ENCODE measurements around the gene ACER2.
"Not testable (repeated sequence)": the region's sequence is repeated elsewhere in the genome, so short reads cannot be mapped to it uniquely, and the experiment has no call there.

ACER2 gene

DNA sequence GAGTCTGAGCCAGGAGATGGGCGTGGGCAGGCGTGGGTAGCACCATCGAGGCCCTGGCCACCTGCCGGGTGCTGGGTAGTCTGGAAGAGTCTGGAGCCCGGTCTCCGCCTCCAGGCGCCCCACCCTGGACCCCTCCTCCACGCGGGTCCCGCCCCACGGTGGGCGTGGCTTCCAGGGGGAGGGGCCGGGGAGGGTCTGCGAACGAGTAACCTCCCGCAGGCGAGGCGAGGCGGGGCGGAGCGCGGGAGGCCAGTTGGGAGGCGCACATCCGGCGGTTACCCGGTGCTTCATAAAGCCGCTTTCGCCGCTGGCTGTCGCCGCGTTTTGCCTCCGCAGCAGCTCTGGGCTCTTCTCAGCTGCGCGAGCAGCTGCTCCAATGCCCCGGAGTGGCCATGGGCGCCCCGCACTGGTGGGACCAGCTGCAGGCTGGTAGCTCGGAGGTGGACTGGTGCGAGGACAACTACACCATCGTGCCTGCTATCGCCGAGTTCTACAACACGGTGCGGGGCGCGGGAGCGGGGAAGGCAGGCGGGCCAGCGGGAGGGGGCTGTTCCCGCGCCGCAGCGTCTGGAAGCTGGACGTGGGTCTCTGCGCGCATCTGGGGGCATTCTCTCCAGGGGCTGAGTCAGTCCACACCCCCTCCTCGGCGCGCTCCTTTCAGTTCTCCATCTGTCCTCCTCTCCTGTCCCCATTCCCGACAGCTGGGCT lies at the start of gene ACER2:
TSS of gene ACER2 (plus strand) at position 317 of the 708 bp plus-strand sequence. CDS start at position 393, 76 bp downstream.
- peak; percentile 90 for DNase-seq

DNA sequence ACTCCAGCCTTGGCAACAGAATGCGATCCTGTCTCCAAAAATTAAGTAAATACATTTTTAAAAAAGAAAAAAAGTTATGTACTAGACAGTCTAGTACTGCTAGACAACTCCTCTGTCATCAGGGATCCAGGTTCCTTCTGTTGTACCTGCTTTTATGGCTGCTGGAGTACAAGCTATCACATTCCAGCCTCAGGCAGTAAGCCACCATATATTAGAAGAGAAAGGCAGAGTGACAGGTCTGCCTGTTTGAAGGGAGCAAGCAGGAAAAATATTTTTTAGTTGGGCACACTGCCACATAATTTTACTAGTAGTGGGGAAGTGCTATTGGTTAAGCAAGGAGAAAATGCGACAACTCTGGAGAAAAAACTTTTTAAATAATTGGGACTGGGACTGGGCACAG lies 39.7 kb upstream of the ACER2 start:
- no peak for DNase-seq

DNA sequence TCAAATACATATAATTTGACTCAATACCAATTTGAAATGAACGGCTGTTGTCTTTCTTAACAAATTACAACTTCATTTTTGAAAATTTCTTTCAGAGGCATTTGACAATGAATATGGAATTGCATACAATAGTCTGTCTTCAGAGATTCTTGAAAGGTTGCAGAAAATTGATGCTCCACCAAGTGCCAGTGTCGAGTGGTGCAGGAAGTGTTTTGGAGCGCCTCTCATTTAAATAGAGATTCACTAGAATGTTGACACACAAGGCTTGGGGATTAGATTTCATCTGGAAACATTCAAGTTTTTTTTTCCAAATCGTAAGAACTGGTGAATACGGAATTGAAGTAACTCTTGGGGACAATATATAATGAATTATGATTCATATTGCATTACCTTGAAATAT lies 36.9 kb upstream of the ACER2 start:
- no peak for DNase-seq

DNA sequence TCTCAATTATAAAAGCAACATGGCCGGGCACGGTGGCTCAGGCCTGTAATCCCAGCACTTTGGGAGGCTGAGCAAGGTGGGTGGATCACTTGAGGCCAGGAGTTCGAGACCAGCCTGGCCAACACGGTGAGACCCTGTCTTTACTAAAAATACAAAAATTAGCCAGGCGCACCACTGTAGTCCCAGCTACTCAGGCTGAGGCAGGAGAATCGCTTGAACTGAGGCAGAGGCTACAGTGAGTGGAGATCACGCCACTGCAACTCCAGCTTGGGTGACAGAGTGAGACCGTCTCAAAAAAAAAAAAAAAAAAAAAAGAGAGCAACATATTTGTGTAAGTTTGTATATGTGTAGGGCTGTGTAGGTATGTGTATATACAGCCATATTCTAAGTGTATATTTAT lies 36.2 kb upstream of the ACER2 start:
- no peak for DNase-seq

DNA sequence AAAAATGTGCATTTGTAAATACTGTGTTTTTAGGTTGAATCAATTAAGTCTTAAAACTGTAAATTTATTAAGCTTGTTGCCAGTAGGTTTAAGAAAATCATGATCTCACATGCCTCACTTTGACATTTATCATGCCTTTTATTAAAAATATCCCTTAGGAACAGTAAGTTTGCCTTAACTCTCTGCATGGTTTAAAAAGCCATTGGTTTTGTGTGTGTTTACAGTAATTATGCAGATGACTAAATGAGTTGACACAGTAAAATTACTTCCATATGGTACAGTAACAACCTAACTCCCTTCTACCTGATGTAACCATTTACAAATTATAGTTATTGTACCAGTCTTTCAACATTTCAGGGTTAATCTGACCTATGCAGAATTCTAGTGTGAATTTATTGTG lies 35.3 kb upstream of the ACER2 start:
- DNase-seq: no peak

DNA sequence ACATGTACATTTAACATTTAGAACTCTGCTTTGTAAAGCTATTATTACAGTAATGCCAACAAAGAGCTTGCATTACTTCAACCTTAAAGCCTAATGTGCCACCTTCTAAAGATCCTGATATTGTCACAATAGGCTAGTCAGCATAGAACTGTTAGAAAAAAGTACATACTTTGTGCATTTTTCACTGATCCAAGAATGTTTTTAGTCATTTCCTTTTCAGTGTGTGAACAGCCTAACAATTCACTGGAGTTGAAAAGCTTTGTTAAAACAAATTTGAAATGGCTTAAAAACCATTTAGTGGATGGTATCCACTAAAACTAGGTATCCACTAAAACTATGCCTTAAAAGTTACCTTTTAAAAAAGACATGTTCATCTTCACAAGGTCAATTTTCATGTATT lies 33.3 kb upstream of the ACER2 start:
- no peak for DNase-seq

DNA sequence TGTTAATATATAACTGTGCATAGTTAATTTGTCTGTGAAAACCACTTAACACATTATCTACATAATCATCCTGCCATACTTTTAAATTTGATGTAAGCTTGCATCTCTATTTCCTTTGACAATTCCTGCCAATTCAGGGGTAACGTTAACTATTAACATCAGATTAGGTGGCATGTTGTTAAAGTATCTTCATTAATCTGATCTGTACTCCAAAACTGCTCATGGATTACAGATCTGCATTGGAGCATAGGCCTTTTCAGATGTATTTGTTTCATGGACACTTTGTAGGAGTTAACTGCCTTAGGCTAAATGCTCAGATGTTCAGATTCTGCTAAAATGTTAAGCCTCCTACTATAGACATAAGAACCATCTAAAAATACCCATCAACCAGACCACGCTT lies 31.9 kb upstream of the ACER2 start:
- no peak for DNase-seq

DNA sequence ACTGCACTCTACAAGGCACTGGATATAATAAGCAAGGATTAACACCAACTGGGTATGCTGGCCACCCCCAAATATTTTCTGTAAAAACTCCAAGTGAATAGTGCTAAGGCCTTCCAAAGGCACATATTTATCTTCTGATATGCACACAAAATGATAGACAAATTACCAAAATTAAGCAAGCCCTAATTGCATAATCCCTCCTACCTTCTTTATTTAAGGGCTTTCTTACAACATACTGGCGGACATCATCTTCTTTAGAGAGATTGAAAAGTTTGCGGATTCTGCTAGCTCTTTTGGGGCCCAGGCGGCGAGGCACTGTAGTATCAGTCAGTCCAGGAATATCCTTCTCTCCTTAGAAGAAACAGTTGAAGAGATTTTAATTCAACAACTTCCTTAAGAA lies 30.6 kb upstream of the ACER2 start:
- DNase-seq: no peak

DNA sequence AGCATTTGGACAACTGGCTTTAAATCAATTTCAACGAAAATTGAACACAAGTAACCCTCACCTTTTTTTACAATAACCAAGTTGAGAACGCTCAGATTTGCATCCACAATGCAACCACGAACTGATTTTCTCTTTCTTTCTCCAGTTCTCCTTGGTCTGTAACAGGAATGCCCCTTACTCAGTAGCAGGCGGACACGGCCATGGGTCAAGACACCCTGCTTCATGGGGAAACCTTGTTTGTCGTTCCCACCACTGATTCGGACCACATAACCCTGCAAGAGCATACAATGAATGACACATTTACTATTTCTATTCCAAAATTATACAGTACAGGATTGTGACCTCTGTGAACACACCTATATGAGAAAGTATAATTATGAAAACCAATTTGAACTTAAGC lies 30.2 kb upstream of the ACER2 start:
- DNase-seq: no peak

DNA sequence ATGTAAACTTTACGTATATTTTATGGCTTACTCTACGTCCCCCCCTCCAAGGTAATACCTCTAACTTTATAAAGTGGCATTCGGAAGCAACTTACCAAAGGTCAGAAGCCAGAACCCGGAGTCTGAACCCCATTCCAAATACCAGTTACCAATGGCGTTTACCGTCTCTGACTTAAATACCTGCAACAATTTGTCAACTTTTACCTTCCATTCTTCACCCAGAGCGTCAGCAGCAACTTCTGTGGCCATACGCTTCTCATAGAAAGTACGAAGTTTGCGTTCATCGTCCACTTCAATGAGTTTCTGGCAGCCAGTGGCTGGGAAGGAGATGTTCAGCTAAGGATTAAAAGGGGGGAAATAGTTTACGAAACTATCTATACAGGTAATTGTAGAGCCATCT lies 29.5 kb upstream of the ACER2 start:
- no peak for DNase-seq

DNA sequence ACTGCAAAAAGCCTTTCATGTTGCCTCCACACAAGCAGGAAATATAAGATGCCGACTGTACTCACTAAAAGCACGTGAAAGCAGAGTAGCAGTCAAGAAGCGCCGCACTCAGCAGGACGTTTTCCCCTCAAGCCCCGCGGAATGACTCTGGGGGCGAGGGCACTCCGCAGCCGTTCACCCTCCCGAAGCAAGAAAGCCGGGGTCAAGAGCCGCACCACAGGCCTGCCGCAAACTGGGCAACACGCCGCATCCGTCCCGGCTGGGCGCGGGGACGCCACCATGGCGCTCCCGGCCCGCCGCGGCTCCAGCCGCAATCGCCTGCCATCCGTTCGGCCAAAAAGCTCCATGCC lies 29.1 kb upstream of the ACER2 start:
- no peak for DNase-seq

DNA sequence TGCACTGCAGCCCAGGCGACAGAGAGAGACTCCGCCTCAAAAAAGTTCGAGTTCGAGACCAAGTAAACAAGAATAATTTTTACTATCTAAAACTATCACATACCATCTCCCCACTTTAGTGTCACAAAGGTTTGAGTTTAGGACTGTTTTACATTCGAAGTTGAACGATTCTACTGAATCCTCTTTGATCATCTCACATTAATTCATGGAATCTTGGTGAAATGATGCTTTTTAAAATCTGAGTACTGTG lies 28.1 kb upstream of the ACER2 start:
- DNase-seq: no peak

DNA sequence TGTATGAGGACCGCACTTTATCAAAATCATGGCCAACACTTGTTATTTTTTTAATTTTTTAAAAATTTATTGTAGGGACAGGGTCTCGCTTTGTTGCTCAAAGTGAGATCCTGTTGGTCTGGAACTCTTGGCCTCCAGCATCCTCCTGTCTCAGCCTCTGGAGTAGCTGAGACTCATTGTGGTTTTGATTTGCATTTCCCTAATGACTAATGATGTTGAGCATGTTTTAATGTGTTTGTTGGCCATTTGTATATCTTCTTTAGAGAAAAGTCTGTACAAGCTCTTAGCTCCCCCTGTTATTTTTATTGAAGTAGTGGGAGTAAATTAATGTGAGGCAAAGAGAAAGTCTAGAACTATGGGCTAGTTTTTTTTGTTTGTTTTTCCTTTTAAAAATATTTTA lies 27.2 kb upstream of the ACER2 start:
- DNase-seq: no peak

DNA sequence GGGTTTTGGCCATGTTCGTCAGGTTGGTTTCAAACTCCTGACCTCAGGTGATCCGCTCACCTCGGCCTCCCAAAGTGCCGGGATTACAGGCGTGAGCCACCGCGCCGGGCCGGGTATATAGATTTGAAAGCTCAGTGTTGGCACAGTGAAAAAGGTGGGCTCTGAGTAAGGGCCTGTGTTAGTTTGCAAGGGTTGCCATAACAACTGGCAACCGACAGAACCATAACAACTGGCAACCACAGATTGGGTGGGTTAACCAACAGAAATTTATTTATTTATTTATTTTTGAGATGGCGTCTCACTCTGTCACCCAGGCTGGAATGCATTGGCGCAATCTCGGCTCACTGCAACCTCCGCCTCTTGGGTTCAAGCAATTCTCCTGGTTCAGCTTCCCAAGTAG lies 23.6 kb upstream of the ACER2 start:
- not testable (repeated sequence) for DNase-seq

DNA sequence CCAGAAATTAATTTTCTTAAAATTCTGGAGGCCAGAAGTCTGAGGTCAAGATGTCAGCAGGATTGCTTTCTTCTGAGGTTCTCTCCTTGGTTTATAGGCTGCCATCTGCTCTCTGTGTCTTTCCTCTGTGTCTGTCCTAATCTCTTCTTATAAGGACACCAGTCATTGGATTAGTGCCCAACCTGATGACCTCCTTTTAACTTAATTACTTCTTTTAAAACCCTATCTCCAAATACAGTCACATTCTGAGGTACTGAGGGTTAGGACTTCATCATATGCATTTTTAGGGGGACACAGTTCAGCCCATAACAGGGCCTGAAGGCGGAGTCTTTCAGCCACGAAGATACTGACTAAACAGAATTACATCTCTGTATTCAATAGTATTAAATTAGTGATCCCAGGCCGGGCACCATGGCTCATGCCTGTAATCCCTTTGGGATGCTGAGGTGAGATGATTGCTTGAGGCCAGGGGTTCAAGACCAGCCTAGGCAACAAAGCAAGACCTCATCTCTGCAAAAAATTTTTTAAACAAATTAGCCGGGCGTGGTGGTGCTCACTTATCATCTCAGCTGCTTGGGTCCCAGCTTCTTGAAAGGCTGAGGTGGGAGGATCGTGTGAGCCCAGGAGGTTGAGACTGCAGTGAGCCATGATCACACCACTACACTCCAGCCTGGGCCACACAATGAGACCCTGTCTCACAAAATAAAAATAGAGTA lies 22.9 kb upstream of the ACER2 start:
- DNase-seq: no peak

DNA sequence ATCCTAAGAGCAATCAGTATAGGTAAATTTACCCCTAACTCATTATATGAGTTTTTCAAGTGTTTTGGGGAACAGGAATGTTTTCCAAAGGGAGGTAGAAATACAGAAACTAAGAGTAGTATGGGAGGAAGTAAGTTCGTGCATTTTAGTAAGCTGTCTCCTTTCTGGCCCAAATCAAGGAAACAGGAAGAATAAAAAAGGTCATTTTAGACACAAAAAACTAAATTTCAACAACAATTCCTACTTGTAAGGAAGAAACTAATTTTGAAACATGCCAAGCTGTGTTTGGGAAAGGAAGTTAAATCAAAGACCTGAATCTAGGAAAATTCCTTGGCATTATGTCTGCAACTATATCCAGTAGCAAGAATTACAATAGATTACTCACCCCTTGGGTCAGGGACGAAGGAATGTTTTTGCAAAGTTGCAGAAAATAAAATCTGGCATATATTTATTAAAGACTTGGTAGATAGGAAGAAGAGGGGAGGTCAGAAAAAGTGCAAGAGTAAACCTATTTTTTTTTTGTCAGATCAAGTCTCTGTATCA lies 22.2 kb upstream of the ACER2 start:
- DNase-seq: no peak

DNA sequence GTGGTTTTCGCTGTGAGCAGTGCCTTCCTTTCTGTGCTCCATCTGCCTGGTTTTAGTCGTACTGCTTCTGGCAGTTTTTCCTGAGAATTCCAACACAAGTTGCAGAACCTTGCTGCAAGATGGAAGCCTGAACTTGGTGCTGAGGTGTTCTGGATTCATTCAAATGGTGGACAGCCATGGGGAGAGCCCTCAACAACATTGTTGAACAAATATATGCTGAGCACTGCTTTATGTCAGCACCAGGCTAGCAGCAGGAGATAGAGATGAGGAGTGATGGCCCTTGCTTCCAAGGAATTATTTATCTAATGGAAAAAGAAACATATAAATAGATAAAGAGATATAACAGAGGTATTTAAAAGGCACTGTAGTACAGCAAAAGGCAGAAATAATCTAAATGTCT lies 21.5 kb upstream of the ACER2 start:
- no peak for DNase-seq

DNA sequence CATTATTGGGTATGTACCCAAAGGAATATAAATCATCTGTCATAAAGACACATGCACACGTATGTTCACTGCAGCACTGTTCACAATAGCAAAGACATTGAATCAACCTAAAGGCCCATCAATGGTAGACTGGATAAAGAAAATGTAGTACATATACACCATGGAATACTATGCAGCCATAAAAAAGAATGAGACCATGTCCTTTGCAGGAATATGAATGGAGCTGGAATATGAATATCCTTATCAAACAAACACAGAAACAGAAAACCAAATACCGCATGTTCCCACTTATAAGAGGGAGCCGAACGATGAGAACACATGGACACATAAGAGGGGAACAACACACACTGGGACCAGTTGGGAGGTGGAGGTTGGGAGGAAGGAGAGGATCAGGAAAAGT lies 19.3 kb upstream of the ACER2 start:
- DNase-seq: not testable (repeated sequence)

DNA sequence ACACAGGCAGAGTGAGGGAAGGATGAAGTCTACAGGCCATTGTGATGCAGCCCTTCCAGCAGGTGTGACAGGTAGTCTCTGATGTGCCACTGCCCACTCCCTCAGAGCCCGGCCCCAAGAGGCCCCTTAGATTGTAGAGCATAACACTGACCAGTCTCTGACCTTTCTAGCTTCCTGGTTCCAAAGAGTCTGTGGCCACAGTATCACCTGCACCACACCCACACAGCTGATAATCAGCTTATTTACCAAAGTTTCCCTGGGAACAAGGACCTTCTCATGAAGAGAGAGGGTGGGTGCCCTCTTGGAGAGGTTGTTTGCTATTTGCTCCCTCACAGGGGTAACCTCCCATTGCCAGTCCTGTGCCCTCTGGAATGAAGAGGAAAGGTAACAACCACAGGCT lies 11.0 kb upstream of the ACER2 start:
- DNase-seq: no peak

DNA sequence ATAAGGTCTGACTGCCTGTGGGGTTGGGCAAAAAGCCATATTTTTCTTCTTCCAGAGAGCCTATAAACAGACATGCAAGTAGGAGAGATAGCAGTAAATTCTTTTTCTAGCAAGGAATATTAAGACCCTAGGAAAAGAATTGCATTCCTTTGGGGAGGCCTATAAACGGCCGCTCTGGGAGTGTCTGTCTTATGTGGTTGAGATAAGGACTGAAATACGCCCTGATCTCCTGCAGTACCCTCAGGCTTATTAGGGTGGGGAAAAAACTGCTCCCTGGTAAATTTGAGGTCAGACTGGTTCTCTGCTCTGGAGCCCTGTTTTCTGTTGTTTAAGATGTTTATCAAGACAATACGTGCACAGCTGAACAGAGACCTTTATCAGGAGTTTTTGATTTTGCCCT lies 5.6 kb upstream of the ACER2 start:
- DNase-seq: not testable (repeated sequence)

DNA sequence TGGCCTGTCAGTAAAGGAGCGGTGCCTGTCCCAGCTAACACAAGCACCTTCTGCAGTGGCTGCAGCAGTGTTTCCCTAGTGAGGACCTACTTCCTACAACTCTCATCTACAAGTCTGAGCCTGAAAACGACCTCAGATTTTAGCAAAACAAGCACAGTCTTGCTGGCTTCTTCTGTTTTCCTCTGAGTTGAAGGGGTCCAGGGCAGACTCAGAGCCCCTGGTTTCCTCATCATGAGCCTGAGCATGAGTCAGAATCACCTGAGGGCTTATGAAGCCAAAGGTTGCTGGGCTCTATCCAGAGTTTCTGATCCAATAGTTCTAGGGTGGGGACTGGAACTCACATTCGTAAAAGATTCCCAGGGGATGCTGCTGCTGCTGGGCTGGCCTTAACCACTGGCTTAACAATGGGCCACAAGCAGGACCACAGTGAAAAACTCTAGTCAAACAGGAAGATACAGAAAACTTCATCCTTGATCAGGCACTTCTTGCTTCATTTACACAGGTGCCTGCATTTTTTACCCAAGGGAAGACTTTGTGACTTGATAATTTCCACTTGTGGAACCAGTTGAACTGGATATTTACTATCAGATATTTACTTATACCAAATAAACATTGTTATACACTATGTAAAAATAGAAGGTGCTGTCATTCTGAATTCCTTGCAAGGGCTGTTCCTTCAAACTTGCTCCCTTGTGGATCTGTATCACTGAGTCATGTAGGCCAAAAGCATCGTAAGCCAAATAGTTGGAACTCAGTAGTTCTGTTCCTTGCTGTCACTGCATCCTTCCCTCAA lies 4.3 kb upstream of the ACER2 start:
- DNase-seq: no peak

DNA sequence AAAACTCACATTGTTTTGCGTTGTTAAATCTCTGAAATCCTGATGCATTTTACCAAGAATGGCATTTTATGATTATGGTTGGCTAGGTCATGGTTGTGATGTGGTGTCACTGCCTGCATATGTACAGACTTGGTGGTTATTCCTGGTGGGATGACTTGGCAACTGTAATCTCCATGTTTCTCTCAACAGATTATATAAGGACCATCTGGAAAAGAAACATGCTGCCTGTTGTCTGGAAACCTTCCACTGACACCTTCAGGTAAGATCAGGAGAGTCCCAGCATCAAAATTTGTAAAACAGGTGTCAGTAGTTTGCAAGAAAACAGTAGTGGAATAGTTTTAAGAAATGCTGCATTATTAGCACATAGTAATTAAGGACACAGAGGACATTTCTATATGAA lies 3.0 kb upstream of the ACER2 start:
- no peak for DNase-seq

DNA sequence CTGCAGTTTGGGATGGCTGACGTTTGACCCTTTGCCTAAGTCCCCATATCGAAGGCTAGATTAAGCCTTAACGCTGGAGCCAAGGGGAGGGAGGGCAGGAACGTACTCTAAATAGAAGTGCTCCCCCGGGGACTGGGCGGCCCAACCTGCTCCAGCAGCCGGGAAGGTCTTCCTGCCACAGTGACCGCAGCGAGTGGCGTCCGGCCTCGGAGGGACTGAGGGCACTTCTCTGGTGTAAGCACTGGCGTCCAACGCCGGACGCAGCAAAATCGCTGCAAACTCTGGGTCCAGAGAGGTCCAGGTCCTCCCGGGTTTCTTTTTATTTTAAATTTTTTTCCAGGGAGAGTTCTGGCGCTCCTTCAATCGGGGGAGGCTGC lies 505 bp upstream of the ACER2 start:
- DNase-seq: no peak

Data from midbrain (tissue), 1 donor.